Progenitor cell of endocrine pancreas (in vitro differentiated cells): ENCODE data around the gene SMIM3. TPM values are rescaled to one million over a fixed set of nuclear protein-coding genes. Genes with fewer than 3 reads are reported as not detected.

ENCODE experiments used
- DNase-seq: peaks from one replicate; pipeline ENCODE4 v3.0.0; 2021; ENCODE audit warnings: low spot score; ENCODE audit not compliant: unreplicated experiment
- H3K27ac Mint-ChIP-seq: 2 replicates; pipeline ENCODE4 v1.8.0; 2021; ENCODE audit warnings: mild to moderate bottlenecking, moderate library complexity, mixed read lengths
- H3K27me3 Mint-ChIP-seq: 2 replicates; pipeline ENCODE4 v1.8.0; 2021; ENCODE audit warnings: mixed read lengths
- H3K36me3 Mint-ChIP-seq: 2 replicates; pipeline ENCODE4 v1.8.0; 2022; ENCODE audit warnings: mixed read lengths; ENCODE audit not compliant: insufficient read depth
- H3K4me1 Mint-ChIP-seq: 2 replicates; pipeline ENCODE4 v1.8.0; 2021; ENCODE audit warnings: low read depth, mixed read lengths
- H3K4me3 Mint-ChIP-seq: 2 replicates; pipeline ENCODE4 v1.8.0; 2021; ENCODE audit warnings: low read depth, mild to moderate bottlenecking, moderate library complexity, mixed read lengths
- H3K9me3 Mint-ChIP-seq: 2 replicates; pipeline ENCODE4 v1.8.0; 2021; ENCODE audit warnings: low read depth, mixed read lengths
- total RNA-seq: library from RNA; stranded (reverse); gene quantifications from 2 replicates; pipeline ENCODE4 v1.2.1, GENCODE V29; 2021
- TF ChIP-seq, protein P1 (sequence below): fragments of 200-600 bp; sonication (generic); IDR thresholded peaks from one replicate; pipeline ENCODE4 v1.5.0; 2021; ENCODE audit warnings: antibody characterized with exemption, mild to moderate bottlenecking; ENCODE audit not compliant: unreplicated experiment

The SMIM3 gene
- total RNA-seq, 1 donor from 2014 or later: 11.5 TPM

DNA sequence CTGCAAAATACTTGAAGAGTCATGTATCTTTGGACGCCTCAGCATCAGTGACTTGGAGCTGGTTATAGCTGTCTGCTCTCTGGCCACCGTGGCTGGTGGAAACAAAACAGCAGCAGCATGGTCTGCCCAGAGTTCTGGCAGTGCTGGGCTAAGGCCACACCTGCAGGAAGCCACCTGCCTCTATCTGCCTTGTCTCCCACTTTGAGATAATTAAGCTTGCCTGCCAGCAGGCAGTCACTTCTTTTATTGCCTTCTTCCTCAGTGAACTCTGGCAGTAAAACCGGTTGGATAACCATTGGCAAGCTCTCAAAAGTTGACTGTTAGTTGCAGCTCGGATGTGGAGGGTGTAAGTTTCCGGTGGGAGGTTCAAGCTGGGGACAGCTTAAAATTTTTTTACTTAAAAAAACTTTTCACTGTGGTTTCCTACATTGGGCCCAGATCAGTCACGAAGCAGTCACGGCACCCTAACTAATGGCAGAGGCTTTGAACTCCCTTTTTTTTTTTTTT, 4.9 kb downstream of the SMIM3 start:
- peak overlapping the region; percentile 31 for H3K27ac Mint-ChIP-seq
- peaks cover 6% of the 10 kb centered on the region for H3K27me3 Mint-ChIP-seq
- peaks cover 7% of the 10 kb centered on the region for H3K36me3 Mint-ChIP-seq
- no peak overlapping the region for H3K4me3 Mint-ChIP-seq
- no peak for DNase-seq
- TF ChIP-seq, protein P1, sequence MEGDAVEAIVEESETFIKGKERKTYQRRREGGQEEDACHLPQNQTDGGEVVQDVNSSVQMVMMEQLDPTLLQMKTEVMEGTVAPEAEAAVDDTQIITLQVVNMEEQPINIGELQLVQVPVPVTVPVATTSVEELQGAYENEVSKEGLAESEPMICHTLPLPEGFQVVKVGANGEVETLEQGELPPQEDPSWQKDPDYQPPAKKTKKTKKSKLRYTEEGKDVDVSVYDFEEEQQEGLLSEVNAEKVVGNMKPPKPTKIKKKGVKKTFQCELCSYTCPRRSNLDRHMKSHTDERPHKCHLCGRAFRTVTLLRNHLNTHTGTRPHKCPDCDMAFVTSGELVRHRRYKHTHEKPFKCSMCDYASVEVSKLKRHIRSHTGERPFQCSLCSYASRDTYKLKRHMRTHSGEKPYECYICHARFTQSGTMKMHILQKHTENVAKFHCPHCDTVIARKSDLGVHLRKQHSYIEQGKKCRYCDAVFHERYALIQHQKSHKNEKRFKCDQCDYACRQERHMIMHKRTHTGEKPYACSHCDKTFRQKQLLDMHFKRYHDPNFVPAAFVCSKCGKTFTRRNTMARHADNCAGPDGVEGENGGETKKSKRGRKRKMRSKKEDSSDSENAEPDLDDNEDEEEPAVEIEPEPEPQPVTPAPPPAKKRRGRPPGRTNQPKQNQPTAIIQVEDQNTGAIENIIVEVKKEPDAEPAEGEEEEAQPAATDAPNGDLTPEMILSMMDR: no peak
- H3K9me3 Mint-ChIP-seq: peaks cover 3% of the 10 kb centered on the region
- peaks cover 19% of the 10 kb centered on the region for H3K4me1 Mint-ChIP-seq

DNA sequence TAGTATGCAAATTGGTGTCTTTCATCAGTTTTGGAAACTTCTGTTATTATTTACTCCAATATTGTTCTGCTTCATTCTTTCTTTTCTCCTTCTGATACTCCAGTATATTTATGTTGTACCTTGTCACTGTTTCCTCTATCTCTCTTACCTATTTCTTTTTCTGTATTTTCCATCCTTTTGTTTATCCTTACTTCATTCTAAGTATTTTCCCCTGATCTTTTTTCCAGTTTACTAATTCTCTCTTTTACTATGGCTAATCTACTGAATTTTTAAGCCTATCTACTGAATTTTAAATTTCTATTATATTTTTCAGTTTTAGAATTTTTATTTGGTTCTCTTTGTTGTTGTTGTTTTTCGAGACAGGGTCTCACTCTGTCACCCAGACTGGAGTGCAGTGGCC, 7.4 kb downstream of the SMIM3 start:
- Mint-ChIP-seq H3K4me3 (no peak overlapping the region), H3K9me3 (peaks cover 3% of the 10 kb centered on the region), H3K4me1 (peaks cover 15% of the 10 kb centered on the region), H3K27me3 (peaks cover 6% of the 10 kb centered on the region), H3K27ac (no peak overlapping the region), H3K36me3 (peaks cover 7% of the 10 kb centered on the region)
- no peak for DNase-seq
- TF ChIP-seq, protein P1: no peak

DNA sequence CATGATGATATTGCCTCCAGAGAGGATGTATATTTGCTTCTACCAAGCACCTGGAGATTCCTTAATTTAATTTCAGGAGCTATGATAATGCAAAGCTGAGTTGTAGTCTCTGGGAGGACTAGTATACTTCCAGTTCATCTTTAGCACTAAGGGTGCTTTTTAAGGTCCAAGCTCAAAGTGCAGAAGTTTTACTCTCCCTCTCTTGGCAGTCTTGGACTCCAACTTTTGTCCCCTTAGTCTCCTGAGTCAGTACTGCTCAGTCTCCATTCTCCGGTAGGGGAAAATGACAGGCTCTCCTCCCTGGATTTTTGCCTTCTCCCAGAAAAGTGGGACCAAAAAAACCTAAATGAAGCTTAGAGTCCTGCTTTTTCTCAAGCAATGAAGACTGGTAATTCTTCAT, 8.3 kb downstream of the SMIM3 start:
- H3K36me3 Mint-ChIP-seq: peaks cover 6% of the 10 kb centered on the region
- H3K4me3 Mint-ChIP-seq: no peak overlapping the region
- DNase-seq: no peak
- peaks cover 3% of the 10 kb centered on the region for H3K9me3 Mint-ChIP-seq
- H3K4me1 Mint-ChIP-seq: peaks cover 12% of the 10 kb centered on the region
- no peak overlapping the region for H3K27ac Mint-ChIP-seq
- TF ChIP-seq, protein P1: no peak
- peaks cover 1% of the 10 kb centered on the region for H3K27me3 Mint-ChIP-seq

DNA sequence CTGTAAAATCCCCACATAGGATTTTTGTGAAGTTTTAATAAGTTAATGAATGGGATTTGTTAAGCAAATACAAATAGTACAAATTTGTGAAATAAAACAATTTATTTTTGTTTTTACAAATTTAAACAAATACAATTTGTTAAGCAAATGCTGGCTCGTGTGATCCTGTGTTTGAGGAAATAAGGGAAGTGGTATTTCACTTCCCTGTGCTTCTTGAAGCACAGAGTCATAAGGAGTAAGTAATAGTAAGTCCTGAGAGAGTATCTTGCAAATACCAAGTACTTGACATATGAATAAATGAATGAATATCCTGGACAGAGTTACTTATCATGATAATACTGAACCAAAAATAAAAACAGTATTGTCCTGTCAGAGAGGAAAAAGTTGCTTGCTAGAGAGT, 9.1 kb downstream of the SMIM3 start:
- Mint-ChIP-seq H3K9me3 (peaks cover 3% of the 10 kb centered on the region), H3K27ac (no peak overlapping the region), H3K4me3 (no peak overlapping the region), H3K27me3 (no peaks in the 10 kb centered on the region), H3K36me3 (peaks cover 6% of the 10 kb centered on the region), H3K4me1 (peaks cover 10% of the 10 kb centered on the region)
- DNase-seq: no peak
- TF ChIP-seq, protein P1: no peak

DNA sequence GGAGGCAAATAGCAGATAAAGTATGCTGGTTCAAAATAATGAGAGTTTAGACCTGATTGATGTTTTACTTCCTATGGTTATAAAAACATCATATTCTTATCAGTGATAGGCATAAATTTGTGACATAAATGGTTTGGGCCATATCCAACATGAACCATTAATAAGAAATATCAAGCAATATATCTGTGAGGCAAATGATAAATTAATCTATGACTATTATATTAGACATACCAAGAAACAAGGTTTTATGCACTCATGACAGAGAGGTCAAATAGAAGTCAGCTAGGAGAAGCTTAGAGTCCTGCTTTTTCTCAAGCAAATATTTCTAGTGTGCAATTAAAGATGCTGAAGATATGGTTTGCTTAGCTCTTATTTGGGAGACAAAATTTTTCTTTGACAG, 10.4 kb downstream of the SMIM3 start:
- TF ChIP-seq, protein P1: no peak
- Mint-ChIP-seq H3K9me3 (peaks cover 3% of the 10 kb centered on the region), H3K4me1 (no peaks in the 10 kb centered on the region), H3K4me3 (no peak overlapping the region), H3K36me3 (peaks cover 6% of the 10 kb centered on the region), H3K27me3 (no peaks in the 10 kb centered on the region), H3K27ac (no peak overlapping the region)
- no peak for DNase-seq
